ENCODE data around the gene ATP8B4. TPM values are rescaled to one million over a fixed set of nuclear protein-coding genes. Genes with fewer than 3 reads are reported as not detected.
"Not testable (repeated sequence)": the region's sequence is repeated elsewhere in the genome, so short reads cannot be mapped to it uniquely, and the experiment has no call there.

The ATP8B4 gene
- total RNA-seq, 1 donor: 90.2 TPM

GRCh38 chr15:50140983-50141382 lies 21.9 kb upstream of the ATP8B4 start:
- no peak overlapping the region for H3K4me3 ChIP-seq (ENCODE audit: low read depth, low read length)
- no peak for DNase-seq (ENCODE audit: low read depth)
- TF ChIP-seq CTCF (IDR thresholded peaks at IDR 0.05; ENCODE audit: insufficient read depth, low read depth, low read length): no peak

GRCh38 chr15:50140098-50140497 lies 21.1 kb upstream of the ATP8B4 start:
- H3K4me3 ChIP-seq (ENCODE audit: low read depth, low read length): no peak overlapping the region
- TF ChIP-seq CTCF (IDR thresholded peaks at IDR 0.05; ENCODE audit: insufficient read depth, low read depth, low read length): no peak
- no peak for DNase-seq (ENCODE audit: low read depth)

GRCh38 chr15:50138391-50138790 lies 19.4 kb upstream of the ATP8B4 start:
- DNase-seq (ENCODE audit: low read depth): peak; percentile 44
- H3K4me3 ChIP-seq (ENCODE audit: low read depth, low read length): no peak overlapping the region
- peak; percentile 43 for TF ChIP-seq CTCF (IDR thresholded peaks at IDR 0.05; ENCODE audit: insufficient read depth, low read depth, low read length)

GRCh38 chr15:50137893-50138292 lies 18.9 kb upstream of the ATP8B4 start:
- DNase-seq (ENCODE audit: low read depth): no peak
- H3K4me3 ChIP-seq (ENCODE audit: low read depth, low read length): no peak overlapping the region
- TF ChIP-seq CTCF (IDR thresholded peaks at IDR 0.05; ENCODE audit: insufficient read depth, low read depth, low read length): peak; percentile 20

- peak; percentile 95 for DNase-seq (ENCODE audit: low read depth)
- no peak overlapping the region for H3K4me3 ChIP-seq (ENCODE audit: low read depth, low read length)
- no peak for TF ChIP-seq CTCF (IDR thresholded peaks at IDR 0.05; ENCODE audit: insufficient read depth, low read depth, low read length)
Observed at GRCh38 chr15:50137330-50137761, 18.3 kb upstream of the ATP8B4 start.

- H3K4me3 ChIP-seq (ENCODE audit: low read depth, low read length): no peak overlapping the region
- TF ChIP-seq CTCF (IDR thresholded peaks at IDR 0.05; ENCODE audit: insufficient read depth, low read depth, low read length): no peak
- DNase-seq (ENCODE audit: low read depth): peak; percentile 37
Observed at GRCh38 chr15:50135031-50135551, 16.1 kb upstream of the ATP8B4 start.

- no peak for TF ChIP-seq CTCF (IDR thresholded peaks at IDR 0.05; ENCODE audit: insufficient read depth, low read depth, low read length)
- no peak overlapping the region for H3K4me3 ChIP-seq (ENCODE audit: low read depth, low read length)
Observed at GRCh38 chr15:50134524-50135024, 15.5 kb upstream of the ATP8B4 start.

GRCh38 chr15:50132251-50132984 lies 13.4 kb upstream of the ATP8B4 start:
- H3K4me3 ChIP-seq (ENCODE audit: low read depth, low read length); DNase-seq (ENCODE audit: low read depth): not testable (repeated sequence)

More at GRCh38 chr15:50134524-50135024, 15.5 kb upstream of the ATP8B4 start:
- DNase-seq (ENCODE audit: low read depth): peak; percentile 80
